Activated T-cell treated with anti-CD3 and anti-CD28 coated beads, Interleukin-2, amount 50 U/mL, for 1 hour (primary cell): Measurements from ENCODE around the gene NHSL2.

Source experiments
- DNase-seq: peaks from one replicate; pipeline ENCODE4 v3.0.0-alpha.2; 2020

NHSL2 gene

DNA sequence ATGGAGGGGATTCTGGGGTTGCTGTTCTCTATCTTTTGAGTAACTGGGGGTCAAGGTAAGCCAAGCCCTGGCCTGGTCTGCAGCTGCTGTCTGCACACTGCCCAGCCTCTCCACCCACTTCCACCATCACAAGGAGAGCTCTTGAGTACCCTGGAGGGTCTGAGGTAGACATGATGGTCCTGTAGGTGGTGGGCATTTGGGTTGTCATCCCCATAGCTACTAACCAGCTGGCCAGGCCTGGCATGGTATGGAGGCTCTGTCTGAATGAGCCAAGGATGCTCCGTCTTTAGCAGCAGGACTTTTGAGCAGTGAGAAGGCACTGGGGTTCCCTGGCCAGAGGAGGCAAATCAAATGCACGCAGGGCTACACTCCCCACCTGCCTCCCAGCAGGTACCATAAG lies 82.7 kb downstream of the NHSL2 start:
- no peak for DNase-seq

GRCh38 chrX:71994601-71995000 lies 84.0 kb downstream of the NHSL2 start:
- no peak for DNase-seq

DNA sequence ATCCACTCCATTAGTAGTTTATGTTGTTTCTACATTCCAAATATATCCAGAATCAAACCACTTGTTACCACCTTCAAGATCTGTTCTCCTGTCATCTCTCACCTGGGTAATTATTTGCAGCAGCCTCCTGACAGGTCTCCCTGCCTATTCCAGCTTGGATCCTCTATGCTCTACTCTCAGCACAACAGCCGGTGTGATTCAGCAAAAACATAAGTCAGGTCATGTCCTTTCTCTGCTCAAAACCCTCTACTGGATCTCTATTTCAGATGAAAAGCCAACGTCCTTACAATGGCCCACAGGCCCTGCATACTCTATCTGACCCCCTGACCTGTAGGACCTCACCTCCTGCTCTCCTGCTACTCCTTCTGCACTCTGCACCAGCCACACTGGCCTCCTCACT lies 84.5 kb downstream of the NHSL2 start:
- DNase-seq: no peak

DNA sequence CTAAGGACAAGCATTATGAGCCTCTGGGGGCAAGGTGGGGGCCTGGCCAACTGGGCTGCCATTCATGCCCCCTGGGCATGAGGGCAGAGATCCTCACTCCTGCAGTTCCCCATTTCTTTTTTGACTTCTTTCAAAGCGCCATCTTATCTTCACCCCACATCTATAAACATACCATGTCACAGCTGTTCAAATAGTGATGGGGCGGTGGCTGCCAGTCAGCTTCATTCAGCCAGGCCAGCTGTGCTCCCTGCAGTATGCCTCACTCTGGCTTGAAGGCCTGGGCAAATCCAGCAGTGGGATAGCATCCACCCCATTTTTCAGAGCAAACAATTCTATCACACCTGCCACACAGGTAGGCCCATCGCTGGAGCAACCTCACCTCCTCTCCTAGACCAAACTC lies 85.5 kb downstream of the NHSL2 start:
- DNase-seq: no peak

GRCh38 chrX:71996826-71997225 lies 86.2 kb downstream of the NHSL2 start:
- DNase-seq: no peak

- DNase-seq: no peak
These were observed 86.7 kb downstream of the NHSL2 start for GRCh38 chrX:71997320-71997719.

GRCh38 chrX:71998836-71999509 lies 88.3 kb downstream of the NHSL2 start:
- DNase-seq: peak; percentile 25

- no peak for DNase-seq
These were observed 88.9 kb downstream of the NHSL2 start for GRCh38 chrX:71999535-71999934.

DNA sequence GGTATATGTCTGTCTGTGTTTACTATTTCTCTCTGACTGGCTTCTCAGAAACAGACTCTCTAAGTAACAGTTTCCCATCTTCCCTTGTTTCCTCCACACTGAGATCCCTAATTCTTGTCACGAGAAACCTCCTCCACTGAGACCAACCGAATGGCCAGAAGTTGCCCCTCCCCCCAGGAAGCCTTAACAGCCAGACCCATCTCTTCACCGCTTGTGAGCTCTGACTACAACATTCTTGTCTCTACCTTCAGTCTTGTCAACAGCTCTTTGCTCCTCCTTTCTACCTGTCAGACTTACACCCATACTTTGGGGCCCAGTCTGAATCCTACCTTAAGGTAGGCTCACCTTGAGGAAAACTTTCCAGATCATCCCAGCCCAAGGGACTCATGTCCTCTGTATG lies 90.8 kb downstream of the NHSL2 start:
- no peak for DNase-seq

DNA sequence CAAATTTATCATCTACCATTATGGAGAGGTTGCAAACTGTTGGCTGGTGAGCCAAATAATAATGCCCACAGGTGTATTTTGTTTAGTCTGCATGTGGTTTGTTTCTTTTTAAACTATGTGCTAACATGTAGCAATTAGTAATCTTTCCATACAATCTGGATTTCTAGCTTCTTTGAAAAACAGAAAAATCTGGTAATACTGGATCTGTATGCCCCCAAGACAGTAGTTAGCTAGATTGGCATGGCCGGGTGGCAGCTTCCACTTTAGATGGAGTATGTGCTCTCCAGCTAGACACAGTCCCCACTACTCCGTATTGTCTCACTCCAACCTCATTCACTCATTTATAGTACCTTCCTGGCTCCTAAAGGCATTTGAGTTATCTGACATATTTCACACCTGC lies 91.3 kb downstream of the NHSL2 start:
- DNase-seq: no peak

DNA sequence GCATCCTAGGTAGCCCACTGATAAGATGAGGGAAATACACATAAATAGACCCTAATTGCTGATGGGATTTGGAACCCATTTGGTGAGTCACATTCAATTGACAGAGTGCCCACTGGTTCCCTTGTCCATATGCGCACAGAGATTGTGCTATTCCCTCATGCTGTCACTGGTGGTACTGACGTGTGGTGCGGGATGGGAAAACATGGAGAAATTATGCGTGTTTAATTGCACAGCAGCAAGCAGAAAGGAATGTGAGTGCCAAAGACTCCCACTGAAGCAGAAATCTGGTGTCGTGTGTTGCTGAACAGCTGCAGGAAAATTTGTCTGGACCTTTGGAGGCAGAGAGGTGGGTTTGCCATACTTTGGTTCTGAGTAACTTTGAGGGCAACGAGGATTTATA lies 92.2 kb downstream of the NHSL2 start:
- no peak for DNase-seq

GRCh38 chrX:72003811-72004750 lies 93.4 kb downstream of the NHSL2 start:
- DNase-seq: no peak

DNA sequence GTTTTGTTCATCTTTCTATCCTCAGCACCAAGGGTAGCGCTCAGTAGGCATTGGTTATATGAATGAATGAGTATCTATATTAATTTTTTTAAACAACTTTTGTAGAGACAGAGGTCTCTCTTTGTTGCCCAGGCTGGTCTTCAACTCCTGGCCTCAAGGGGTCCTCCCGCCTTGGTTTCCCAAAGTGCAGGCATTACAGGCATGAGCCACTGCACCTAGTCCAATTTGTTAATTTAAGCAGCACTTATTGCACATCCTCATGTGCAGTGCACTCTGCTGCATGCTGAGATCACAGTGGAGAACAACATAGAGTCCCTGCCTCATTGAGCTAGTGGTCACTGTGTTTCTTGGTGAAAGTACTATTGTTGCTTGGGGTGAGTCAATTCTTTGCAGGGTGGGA lies 94.4 kb downstream of the NHSL2 start:
- DNase-seq: no peak

DNA sequence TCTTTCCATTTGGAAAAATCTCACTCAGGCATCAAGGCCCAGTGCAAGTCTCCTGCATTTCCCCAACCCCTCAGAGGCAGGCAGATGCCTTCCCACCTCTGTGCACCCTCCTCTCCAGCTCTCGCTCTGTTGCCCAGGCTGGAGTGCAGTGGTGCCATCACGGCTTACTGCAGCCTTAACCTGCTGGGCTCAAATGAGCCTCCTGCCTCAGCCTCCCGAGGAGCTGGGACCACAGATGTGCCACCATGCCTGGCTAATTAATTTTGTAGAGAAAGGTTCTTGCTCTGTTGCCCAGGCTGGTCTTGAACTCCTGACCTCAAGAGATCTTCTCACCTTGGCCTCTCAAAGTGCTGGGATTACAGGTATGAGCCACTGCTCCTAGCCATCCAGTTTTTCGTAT lies 95.8 kb downstream of the NHSL2 start:
- no peak for DNase-seq

DNA sequence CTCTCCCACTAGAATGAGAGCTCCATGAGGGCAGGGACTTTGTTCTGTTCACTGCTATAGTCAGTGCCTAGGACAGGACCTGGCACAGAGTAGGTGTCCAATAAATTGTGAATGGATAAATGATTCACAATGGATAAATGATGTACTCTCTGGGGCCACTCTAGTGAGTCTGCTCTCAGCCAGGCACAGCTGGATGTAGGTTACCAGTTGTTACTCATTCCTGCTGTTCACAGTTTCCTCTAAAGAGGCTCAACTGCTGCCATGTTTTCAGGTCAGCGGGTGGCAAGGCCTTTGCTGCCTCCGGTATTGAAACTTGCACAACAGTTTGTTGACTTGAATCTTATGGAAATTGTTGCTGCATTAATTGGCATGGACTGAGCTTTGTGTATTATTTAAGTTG lies 99.1 kb downstream of the NHSL2 start:
- DNase-seq: no peak

GRCh38 chrX:72011734-72012133 lies 101.1 kb downstream of the NHSL2 start:
- DNase-seq: no peak

- DNase-seq: no peak
These were observed 104.7 kb downstream of the NHSL2 start for GRCh38 chrX:72015383-72015782.

GRCh38 chrX:72016881-72017783 lies 106.5 kb downstream of the NHSL2 start:
- DNase-seq: no peak

DNA sequence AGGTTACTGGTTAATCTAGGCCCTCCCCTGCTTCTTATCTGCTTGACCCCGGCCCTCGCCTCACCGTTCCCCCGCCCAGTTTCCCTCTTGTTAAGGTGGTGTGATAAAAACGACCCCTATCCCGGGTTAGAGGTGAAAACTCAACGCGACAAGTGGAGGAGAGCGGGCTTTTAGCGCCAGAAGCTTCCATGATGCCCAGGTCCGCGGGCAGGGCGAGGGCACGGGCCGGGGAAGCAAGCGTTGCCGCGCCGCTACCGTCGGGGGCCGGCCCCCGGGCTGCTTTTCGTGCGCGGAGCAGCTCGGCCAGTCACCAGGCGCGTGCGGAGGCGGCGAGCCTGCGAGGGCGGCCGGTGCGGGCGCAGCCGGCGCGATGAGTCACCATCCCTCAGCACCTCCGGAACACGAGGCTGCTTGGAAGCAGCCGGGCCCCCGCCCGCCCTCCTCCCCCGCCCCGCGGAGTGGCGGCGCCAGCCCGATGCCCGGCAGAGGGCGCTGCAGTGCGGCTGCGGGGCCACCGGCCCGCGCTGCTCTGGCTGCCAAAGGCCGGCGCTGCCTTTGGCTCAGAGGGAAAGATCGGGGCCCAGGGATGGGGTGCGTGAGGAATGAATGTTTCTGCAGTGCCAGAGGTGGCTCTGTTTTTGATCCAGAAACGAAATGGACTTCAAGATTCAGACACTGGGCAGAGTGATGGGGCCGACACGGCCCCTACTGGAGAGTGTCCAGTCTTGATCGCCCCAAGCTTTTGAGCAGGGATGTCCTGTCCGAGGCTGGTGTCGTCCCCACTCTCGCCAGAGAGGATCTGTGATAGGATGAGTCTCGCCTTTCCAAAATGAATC lies 107.8 kb downstream of the NHSL2 start:
- peak; percentile 86 for DNase-seq

- no peak for DNase-seq
These were observed 108.8 kb downstream of the NHSL2 start for GRCh38 chrX:72019487-72019886.

- no peak for DNase-seq
These were observed 109.6 kb downstream of the NHSL2 start for GRCh38 chrX:72020204-72020603.

DNA sequence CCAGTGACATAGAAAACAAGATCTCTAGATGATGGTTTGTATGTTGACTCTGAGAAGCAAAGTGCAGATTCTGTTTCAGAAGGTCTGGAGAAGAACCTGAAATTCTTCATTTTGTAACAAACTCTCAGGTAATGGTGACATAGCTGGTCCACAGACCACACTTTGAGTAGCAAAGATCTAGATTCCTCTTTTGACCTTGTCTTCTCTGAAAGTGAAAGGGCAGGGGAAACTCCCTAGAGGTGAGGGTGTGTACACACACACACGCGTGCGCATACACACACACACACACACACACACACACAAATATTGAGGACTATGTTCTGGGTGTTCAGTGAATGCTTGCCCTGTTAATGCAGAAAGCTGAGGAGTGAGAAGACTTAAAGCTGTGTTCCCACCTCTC lies 110.1 kb downstream of the NHSL2 start:
- DNase-seq: no peak
